ENCODE results near the gene CACNA2D3.

CACNA2D3 gene

GRCh38 chr3:54421943-54422342, 299.6 kb downstream of the CACNA2D3 start:
- no peaks in the 10 kb centered on the region for H3K27me3 ChIP-seq (ENCODE audit: insufficient read depth, low read depth, severe bottlenecking)
- H3K9me3 ChIP-seq (ENCODE audit: severe bottlenecking) = no peaks in the 10 kb centered on the region
- no peak for DNase-seq
- H3K27ac ChIP-seq = no peak overlapping the region
- no peak for TF ChIP-seq CTCF (IDR thresholded peaks at IDR 0.05; ENCODE audit: low read depth, low read length)
- H3K36me3 ChIP-seq = no peaks in the 10 kb centered on the region
- H3K4me3 ChIP-seq (ENCODE audit: low read depth, low read length) = no peak overlapping the region

GRCh38 chr3:54424292-54424691, 301.9 kb downstream of the CACNA2D3 start:
- Histone ChIP-seq H3K36me3 (no peaks in the 10 kb centered on the region), H3K4me3 (ENCODE audit: low read depth, low read length) (no peak overlapping the region), H3K9me3 (ENCODE audit: severe bottlenecking) (no peaks in the 10 kb centered on the region), H3K27ac (no peak overlapping the region), H3K27me3 (ENCODE audit: insufficient read depth, low read depth, severe bottlenecking) (no peaks in the 10 kb centered on the region)
- DNase-seq = no peak
- no peak for TF ChIP-seq CTCF (IDR thresholded peaks at IDR 0.05; ENCODE audit: low read depth, low read length)

- Histone ChIP-seq H3K9me3 (ENCODE audit: severe bottlenecking) (no peaks in the 10 kb centered on the region), H3K27ac (no peak overlapping the region), H3K36me3 (no peaks in the 10 kb centered on the region), H3K27me3 (ENCODE audit: insufficient read depth, low read depth, severe bottlenecking) (no peaks in the 10 kb centered on the region), H3K4me3 (ENCODE audit: low read depth, low read length) (no peak overlapping the region)
- DNase-seq = no peak
- TF ChIP-seq CTCF (IDR thresholded peaks at IDR 0.05; ENCODE audit: low read depth, low read length) = no peak
Measured at GRCh38 chr3:54426381-54426780, 304.0 kb downstream of the CACNA2D3 start.

GRCh38 chr3:54427501-54427900, 305.1 kb downstream of the CACNA2D3 start:
- Histone ChIP-seq H3K9me3 (ENCODE audit: severe bottlenecking) (no peaks in the 10 kb centered on the region), H3K4me3 (ENCODE audit: low read depth, low read length) (no peak overlapping the region), H3K27ac (no peak overlapping the region), H3K27me3 (ENCODE audit: insufficient read depth, low read depth, severe bottlenecking) (no peaks in the 10 kb centered on the region), H3K36me3 (no peaks in the 10 kb centered on the region)
- no peak for DNase-seq
- TF ChIP-seq CTCF (IDR thresholded peaks at IDR 0.05; ENCODE audit: low read depth, low read length) = no peak

GRCh38 chr3:54427941-54428871, 305.9 kb downstream of the CACNA2D3 start:
- DNase-seq = peak; percentile 66
- H3K9me3 ChIP-seq (ENCODE audit: severe bottlenecking) = no peaks in the 10 kb centered on the region
- peak; percentile 72 for TF ChIP-seq CTCF (IDR thresholded peaks at IDR 0.05; ENCODE audit: low read depth, low read length)
- H3K36me3 ChIP-seq = no peaks in the 10 kb centered on the region
- no peak overlapping the region for H3K27ac ChIP-seq
- H3K4me3 ChIP-seq (ENCODE audit: low read depth, low read length) = no peak overlapping the region
- no peaks in the 10 kb centered on the region for H3K27me3 ChIP-seq (ENCODE audit: insufficient read depth, low read depth, severe bottlenecking)

Data from WERI-Rb-1 (cell line).